DLD1 (cell line): ENCODE data around the gene DRC3.
"Not testable (repeated sequence)": the region's sequence is repeated elsewhere in the genome, so short reads cannot be mapped to it uniquely, and the experiment has no call there.

ENCODE experiments used
- in situ Hi-C: cut with HindIII; loops from 2 replicates; pipeline ENCODE4 v1.10.0; 2017; ENCODE audit warnings: low sequenced_read_pairs

DRC3 gene

DNA sequence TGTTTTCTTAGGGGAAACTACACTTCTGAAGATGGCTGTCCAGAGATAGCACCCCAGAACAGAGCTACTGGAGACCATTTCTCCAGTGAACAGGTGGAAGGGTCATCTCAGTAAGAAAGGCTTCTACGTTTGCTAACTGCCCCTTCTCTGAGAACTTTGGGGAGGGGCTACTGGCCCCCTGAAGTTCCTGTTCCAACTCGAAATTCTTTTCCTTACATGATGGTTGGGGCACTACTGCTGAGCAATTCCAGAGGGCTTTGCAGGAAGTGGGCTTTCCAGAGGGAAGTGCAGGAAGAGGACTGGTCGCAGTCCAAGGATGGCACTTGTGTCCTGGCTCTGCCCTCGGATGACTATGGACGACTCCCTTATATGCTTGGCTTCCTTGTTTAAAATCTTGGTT, 31.6 kb upstream of the DRC3 start:
- in situ Hi-C loops, result no loop called here

DNA sequence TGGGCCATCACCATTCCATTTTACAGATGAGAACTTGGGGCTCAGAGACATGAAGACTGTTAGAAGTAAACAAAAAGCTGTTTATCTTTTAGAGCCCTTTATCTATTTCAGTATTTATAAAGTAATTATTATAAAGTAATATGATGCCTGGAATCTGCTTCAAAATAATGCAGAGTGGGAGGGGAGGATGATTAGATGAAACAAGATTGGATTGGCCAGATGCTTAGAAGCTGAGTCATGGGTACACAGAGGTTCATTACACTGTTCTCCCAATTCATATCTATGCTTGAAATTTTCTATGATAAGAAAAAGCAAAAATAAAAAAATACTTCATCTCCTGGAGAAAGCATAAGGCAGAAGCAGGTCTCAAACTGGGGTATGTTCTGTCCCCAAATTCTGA, 29.8 kb upstream of the DRC3 start:
- in situ Hi-C loops, result no loop called here

DNA sequence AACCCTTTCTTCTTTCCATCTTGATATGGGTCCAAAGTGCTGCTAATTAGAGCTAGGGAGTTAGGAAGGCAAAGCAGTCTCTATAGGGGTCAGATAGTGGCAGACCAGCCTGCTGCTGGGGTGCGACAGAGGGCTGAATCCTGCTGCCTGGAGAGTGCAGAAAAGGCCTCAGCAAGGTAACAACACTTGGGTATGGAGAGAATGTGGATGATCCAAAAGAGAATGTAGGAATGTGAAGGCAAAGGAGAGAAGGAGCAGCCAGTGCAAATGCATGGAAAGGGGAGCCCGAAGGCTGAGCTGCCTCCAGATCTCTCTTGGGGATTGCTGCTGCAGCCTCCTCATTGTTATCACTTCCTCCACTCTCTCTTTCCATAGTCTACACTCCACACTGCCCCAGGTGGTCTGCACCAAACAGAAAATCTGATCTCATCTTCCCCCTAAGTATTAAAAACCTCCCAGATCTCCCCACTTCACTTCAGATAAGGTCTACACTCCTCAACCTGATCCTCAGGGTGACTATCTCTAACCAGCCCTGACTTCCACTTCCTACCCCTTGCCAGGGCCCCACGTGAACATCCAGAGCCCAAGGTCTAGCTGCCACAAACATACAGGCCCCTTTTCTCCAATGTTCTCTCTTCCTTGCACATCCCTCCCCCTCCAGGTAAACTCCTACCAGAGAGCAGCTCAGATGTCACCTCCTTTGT, 29.2 kb upstream of the DRC3 start:
- in situ Hi-C loops, result no loop called here

DNA sequence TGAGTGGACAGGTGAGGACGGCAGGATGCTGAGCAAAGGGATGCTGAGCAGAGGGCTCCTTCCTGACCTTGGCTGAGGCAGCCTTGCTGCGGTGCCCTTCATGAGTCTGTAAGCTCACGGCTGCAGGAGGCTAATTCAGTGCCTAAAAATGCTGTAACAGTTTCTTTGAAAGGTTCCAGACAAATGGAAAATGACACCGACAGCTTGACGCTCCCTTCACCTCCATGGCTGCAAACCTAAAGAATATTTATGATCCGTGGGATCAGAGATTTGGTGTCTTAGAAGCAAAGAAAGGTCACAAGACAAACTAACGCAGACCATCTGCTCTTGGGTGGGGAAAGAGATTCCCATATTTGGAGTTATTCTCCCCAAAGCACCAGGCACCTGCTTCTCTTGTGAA, 28.4 kb upstream of the DRC3 start:
- in situ Hi-C loops, result no loop called here

DNA sequence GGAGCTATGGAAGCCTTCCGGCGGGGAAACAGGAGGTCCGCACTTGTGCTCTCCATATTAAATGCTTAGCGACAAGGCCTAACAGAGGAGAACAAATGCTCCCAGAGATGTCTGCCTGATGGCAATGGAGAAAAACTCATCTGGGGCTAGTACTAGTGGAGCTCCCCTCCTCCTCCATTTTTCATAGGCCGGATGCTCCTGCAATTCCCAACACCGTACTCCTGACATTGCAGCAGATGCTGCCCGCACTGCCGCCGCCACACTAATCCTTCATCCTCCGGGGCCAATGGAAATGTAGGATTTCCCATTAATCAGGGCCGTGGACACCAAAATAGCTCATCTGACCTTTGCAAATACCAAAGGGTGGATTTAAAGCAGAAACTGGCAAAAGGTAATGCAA, 27.9 kb upstream of the DRC3 start:
- in situ Hi-C loops, result no loop called here

DNA sequence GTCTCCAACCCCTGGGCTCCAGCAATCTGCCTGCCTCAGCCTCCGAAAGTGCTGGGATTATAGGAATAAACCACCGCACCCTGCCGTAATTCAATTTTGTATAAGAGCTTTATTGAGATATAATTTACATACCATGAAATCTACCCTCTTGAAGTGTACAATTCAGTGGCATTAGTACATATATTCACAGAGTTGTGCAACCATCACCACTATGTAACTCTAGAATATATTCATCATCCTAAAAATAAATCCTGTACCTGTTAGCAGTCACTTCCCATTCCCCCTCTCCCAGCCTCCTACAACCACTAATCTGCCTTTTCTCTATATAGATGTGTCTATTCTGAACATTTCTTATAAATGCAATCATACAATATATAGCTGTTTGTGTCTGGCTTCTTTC, 26.6 kb upstream of the DRC3 start:
- in situ Hi-C loops, result no loop called here

DNA sequence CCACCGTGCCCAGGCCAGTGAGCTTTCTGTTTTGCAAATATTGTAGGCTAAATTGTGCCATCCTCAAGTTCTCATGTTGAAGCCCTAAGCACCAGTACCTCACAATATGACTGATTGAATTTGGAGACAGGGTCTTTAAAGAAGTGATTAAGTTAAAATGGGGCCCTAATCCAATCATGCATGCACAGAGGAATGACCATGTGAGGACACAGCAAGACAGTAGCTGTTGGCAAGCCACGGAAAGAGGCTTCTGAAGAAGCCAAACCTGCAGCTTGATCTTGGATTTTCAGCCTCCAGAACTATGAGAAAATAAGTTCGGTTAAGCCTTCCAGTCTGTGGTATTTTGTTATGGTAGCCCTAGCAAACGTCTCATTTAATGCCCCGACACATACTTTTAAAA, 25.4 kb upstream of the DRC3 start:
- in situ Hi-C loops, result no loop called here

DNA sequence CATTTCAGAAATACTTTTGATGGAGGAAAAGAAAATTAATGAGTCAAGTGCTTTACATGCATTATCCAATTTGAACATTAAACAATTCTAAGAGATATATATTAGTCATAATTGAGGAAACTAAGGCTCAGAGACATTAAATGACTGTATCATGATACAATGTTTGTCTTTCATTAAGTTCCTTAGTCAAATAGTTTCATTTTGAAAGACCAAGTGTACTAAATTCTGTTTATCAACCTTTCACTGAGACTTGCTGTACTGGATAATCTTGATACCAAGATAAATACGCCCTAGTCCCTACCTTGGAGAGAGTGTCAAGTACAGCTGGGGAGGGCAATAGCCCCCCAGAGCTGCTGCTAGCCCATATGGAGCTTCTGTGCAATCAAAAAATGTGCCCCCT, 24.7 kb upstream of the DRC3 start:
- in situ Hi-C loops, result no loop called here

DNA sequence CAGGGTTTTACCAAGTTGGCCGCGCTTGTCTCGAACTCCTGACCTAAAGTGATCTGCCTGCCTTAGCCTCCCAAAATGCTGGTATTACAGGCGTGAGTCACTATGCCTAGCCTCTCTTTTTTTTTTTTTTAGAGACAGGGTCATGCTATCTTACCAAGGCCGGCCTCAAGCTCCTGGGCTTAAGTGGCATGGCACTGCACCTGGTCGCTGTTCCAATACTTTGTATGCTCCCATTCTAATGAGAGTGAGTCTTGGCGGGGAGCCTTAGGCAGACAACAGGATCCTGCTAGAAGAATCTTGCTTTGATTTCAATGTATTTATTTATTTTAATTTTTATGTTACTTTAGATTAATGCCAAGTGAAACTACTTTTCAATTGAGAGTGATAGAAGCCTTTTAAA, 22.3 kb upstream of the DRC3 start:
- in situ Hi-C loops, result no loop called here

DNA sequence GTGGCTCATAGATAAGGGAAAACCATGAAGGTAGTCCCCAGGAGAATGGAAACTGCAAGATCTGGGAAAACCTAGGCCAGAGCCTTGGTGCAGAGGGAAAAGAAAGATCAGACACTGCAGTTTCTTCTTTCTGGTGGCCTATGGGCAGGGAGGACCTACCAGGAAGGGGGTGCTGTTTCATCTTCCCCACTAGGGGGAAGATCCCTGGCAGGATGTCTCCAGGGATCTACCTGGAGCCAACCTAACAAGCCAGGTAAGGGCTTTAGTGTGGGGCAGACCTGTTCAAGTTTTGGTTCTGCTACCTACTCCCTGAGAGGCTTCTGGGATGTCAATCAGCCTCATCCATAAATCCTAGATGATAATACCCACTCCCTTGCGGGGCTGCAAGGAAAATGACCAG, 21.9 kb upstream of the DRC3 start:
- in situ Hi-C loops, result no loop called here

DNA sequence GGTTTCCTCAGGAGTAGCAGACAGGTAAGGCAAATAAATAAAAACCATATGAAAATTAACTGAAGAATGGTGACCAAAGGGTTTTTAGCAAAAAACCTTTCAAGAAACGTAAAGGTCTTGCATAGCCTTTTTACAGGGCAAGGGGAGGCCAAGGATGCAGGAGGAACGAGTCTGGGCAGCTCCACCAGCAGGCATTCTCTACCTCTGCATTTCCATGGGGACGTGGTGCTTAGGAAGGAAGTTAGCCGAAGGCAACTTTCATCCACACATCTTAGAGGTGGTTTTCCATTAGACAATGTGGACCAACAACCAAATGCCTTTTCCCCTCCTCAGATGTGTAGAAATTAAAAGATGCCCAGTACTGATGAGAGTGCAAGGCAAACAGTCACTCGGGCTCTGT, 21.1 kb upstream of the DRC3 start:
- in situ Hi-C loops, result no loop called here

DNA sequence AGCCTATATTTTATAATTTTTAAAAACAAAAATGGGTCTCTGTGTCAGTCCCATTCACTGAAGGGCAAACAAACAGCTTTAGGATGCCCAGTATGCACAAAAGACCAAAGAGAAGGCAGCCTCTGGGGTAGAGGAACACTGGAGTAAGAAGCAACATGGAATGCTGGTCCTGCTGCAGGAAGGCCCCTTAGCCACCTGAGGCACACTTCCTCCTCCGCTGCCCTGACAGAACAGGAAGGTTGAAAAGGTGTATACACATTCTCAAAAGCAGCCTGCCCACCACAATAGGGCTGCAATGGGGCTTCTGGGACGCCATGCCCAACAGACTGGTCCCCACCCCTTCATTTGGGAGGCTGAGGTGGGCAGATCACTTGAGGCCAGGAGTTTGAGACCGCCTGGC, 20.0 kb upstream of the DRC3 start:
- in situ Hi-C loops, result no loop called here

DNA sequence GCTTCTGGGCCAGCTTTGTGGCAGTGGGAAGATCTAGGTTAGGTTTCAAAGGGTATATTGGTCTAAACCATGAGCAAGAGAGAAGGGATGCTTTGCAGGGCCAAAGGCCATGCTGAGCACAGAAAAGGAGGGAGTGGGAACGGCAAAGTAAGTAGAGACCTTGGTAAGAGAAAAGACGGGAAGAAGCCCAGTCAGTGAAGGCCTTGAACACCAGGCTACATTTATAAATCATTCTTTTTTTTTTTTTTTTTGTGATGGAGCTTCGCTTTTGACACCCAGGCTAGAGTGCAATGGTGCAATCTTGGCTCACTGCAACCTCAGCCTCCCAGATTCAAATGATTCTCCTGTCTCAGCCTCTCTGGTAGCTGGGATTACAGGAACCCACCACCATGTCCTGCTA, 18.6 kb upstream of the DRC3 start:
- in situ Hi-C loops, result no loop called here

DNA sequence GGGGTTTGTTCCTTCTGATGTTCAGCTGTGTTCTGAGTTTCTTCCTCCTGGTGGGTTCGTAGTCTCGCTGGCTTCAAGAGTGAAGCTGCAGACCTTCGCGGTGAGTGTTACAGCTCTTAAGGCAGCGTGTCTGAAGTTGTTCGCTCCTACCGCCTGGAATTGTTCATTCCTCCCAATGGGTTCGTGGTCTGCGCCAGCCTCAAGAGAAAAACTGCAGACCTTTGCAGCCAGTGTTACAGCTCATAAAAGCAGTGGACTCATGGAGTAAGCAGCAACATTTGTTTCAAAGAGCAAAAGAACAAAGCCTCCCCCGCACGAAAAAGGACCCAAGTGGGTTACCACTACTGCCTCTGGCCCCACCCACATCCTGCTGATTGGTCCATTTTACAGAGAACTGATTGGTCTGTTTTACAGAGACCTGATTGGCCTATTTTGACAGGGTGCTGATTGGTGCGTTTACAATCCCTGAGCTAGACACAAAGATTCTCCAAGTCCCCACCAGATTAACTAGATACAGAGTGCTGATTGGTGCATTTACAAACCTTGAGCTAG, 16.8 kb upstream of the DRC3 start:
- in situ Hi-C loops, result not testable (repeated sequence)

DNA sequence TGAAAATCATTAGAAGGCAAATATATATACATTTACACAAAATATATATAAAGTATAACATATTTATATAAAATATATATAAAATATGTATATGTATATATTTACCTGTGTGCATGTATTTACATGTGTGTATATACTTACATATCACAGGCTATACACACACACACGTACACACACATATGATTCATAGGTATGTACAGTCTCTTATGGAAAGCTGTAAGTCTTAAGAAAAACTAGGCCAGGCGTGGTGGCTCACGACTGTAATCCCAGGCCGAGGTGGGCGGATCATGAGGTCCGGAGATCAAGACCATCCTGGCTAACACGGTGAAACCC, 15.1 kb upstream of the DRC3 start:
- in situ Hi-C loops, result no loop called here

DNA sequence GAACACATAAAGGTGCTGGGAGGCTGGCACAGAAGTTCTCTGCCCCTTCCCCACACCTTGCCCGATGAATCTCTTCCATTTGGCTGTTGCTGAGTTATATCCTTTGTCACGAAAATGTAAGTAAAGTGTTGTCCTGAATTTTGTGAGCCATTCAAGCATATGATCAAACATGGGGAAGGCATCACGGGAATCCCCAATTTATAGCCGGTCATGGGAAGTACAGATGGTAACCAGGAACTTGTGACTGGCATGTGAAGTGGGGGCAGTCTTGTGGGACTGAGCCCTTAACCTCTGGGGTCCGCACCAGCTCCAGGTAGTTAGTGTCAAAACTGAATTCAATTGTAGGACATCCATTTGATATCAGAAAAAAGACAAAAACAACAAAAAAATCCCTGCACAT, 13.7 kb upstream of the DRC3 start:
- in situ Hi-C loops, result no loop called here

DNA sequence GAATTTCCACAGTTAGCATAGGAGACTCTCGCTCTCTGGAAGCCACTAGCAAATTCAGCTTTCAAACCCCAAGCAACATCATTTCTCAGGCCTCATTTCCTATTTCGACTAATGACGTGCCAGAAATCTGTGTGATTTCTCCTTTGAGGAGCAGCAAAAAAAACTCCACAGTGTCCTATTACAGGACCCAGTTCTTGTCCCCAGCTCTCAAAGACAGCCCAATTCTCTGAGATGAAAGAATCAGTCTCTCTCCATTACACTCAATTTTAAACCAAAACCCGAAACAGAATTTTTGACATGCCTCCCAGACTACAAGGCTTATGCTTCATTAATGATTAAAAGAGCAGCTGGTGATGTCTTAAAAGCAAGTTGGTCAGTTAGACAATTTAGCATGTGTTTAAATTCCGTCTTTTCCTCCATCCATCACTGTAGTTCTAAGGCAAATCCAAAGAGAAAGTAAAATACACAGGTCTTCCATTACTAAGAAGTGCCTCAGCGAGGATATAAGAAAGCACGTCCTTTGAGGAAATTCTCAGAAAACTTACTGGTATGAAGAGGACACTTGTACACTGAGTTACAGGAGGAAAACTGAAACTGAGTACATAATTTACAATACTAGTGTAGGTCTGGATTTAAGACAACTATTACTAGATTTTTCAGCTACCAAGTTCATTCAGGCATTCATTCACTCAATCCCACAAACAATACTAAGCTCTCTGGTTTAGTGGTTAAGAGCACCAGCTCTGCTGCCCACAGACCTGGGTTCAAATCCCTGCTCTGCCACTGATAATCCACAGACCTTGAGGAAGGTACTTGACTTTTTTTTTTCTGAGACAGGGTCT, 12.9 kb upstream of the DRC3 start:
- in situ Hi-C loops, result no loop called here

DNA sequence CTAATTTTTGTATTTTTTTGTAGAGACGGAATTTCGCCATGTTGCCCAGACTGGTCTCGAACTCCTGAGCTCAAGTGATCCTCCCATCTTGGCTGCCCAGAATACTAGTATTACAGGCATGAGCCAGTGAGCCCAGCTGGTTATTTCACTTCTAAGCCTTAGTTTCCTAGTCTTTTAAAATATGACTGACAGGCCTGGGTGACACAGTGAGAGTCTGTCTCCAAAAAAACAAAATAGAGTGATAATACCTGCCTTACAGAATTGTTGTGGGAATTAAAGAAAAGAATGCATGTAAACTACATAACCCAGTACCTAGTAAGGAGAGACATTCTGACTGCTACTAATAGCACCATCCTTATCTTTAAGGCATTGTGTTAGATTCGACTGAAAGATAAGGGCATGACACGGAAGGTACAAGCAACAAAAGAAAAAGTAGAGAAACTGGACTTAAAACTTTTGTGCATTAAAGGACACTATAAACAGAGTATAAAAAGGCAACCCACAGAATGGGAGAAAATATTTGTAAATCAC, 12.1 kb upstream of the DRC3 start:
- in situ Hi-C loops, result no loop called here

DNA sequence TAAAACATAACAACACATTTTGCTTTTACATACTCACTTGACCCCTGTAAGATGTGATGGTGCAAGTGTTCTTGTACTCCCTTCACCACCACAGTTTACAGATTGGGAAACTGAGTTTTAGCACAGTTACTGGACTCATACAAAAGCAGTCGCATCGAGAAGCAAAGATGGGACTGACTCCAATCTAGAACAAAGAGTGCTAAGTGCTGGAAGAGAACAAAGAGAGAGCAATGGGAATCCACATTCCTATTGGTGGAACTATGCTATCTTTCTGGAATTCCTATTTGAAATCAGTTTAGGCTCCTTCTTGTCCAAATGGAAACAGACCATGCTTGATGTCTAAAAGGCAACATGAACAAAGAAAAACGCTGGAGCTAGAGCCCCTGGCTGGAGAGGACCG, 9.6 kb upstream of the DRC3 start:
- in situ Hi-C loops, result no loop called here

DNA sequence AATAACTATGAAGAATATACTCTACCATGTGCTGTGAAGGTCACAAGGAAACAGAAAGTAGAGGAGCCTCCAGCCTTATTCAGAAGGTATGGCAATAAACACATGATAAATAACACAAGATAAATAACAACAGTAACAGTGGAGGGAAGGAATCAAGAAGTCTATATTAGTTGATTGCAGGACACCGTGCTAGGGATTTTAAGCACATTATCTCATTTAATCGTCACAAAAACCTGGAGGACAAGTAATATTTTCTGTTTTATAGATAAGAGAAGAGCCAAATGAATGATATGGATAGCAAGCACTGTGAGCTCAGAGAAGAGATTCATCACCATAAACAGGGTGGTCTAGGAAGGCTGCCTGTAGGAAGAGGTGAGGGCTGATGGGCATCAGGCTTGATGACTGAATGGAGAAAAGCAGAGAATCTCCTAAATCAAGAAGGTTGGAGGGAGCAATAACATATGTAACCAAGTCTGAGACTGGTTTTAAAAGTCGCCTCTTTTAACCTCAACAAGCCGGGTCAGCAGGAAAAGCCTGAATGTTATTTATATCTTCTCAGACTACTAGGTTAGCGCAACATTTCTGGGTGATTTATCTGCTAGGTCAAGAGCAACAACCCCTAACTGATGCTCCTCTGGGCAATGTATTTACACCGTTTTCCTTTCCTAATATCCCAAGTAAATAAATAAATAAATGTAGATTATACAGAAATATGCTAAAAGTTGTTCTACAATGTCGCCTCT, 8.8 kb upstream of the DRC3 start:
- in situ Hi-C loops, result no loop called here

DNA sequence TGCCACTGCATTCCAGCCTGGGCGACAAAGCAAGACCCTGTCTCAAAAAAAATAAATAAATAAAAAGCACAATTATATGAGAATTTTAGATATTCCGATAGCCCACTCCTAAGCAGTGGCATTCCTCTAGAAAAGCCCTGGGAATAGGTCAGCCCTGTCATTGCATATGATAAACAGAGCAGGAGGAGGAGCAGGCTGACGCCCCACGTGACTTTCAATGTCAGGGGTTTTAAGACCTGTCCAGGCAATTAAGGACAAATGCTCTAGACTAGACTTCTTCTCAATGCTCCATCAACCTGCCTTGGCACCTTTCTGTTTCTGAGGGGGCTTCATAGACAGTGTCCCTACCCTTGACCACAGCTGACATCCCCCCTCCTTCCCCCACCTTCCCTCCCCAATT, 8.0 kb upstream of the DRC3 start:
- in situ Hi-C loops, result no loop called here
